Measurements from ENCODE around the gene DDX52.
"Not testable (repeated sequence)": the region's sequence is repeated elsewhere in the genome, so short reads cannot be mapped to it uniquely, and the experiment has no call there.

DDX52 gene, protein sequence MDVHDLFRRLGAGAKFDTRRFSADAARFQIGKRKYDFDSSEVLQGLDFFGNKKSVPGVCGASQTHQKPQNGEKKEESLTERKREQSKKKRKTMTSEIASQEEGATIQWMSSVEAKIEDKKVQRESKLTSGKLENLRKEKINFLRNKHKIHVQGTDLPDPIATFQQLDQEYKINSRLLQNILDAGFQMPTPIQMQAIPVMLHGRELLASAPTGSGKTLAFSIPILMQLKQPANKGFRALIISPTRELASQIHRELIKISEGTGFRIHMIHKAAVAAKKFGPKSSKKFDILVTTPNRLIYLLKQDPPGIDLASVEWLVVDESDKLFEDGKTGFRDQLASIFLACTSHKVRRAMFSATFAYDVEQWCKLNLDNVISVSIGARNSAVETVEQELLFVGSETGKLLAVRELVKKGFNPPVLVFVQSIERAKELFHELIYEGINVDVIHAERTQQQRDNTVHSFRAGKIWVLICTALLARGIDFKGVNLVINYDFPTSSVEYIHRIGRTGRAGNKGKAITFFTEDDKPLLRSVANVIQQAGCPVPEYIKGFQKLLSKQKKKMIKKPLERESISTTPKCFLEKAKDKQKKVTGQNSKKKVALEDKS

DNA sequence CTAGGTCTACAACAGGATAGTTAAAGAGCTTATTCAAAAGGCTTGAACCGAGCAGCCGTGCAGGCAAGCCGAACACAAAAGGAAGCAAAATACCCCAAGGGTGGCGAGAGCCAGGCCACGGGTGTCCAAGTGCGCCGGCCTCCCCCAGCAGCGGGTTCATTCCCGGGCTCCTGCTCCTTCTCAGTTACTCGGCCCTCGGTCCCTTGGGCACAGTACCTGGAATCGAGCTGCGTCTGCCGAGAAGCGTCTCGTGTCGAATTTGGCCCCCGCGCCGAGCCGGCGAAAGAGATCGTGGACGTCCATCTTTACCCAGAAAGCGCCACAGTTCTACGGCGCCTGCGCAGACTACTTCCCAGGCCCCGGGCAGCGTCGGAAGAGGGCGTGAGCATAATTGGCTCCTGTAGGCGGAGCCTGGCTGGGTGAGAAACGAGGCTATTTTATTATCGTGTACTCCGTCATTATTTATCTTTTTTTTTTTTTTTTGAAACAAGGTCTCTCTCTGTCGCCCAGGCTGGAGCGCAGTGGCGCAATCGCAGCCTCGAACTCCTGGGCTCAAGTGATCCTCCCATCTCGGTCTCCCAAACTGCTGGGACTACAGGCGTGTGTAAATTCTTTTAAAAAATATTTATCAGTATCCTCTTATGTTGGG, at the start of gene DDX52:
TSS of gene DDX52 (minus strand) at position 329 of the 649 bp plus-strand sequence. CDS start at position 303, 26 bp downstream.
- peak; percentile 79 for DNase-seq (ENCODE audit: low read depth)

DNA sequence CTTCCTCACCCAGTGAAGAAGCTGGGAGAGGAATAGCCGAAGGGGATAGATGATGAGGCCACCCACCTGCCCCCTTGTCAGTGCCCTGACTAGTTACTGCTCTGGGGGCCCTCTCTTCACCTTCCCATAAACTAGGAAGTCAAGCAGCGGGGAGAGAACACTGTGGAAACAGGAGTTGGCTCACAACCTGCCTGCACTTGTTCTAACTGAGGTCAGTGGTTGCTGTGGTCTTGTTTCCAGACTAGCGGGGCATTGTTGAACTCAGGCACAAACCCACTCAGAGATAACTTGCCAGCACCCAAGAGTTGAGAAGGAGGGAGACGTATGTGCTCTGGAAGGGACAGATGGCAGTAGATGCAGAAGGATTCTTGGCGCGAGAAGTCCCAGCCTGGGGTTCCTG, 48.6 kb upstream of the DDX52 start:
- DNase-seq (ENCODE audit: low read depth) = no peak

DNA sequence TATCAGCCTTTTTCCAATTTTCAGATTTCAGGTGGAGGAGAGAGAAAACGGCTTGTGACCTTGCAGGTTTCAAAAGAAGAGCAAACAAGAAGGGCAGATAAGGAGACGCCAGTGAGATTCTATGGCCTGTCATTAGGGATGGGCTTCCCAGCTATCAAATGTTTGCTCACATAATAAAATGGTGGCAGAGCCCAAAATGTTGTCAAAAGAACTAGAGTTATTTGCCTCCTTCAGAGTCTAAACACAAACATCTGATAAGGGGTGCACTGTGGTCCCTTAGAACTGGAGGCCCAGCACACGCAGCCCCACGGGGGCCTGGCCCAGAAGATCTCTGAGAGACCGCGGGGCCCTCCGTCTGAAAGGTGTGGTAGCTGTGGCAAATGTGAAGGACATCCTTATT, 46.1 kb upstream of the DDX52 start:
- no peak for DNase-seq (ENCODE audit: low read depth)

DNA sequence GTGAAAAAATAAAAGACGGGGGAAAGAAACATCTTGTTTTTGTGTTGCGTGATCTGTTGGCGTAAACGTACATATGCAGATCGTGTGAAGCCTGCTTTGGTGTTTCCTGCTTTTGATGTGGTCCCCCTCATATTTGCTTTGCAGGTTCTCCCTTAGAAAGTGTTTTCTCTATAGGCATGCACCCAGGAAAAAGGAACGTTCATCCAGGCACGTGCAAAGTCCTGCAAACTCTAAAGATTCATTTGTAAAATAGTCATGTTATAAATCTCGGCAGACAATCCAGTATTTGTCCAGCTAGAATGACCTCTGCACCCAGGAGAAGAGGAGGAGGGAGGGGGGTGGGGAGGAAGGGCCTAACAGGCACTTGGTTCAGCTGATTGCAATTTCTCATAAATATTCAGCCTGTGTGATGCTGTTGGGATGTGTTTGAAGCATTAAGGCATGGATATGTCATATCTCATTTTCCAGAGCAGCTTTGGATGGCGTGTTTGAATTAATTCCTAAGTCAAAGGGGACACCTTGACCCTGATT, 40.3 kb upstream of the DDX52 start:
- no peak for DNase-seq (ENCODE audit: low read depth)

DNA sequence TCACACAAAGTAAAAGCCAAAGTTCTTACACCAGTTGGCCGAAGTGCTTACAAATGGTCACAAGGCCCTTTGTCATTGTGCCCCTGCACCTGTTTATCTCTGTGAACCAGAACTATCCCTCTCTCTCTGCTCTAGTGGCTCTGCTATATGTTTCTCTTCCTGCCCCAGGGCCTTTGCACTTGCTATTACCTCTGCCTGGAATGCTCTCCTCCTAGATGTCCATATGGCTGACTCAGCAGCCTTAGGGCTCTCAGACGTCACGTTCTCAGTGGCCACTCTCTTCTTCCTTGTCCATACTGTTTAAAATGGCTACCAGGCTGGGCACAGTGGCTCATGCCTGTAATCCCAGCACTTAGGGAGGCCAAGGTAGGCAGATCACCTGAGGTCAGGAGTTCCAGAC, 38.8 kb upstream of the DDX52 start:
- DNase-seq (ENCODE audit: low read depth) = no peak

DNA sequence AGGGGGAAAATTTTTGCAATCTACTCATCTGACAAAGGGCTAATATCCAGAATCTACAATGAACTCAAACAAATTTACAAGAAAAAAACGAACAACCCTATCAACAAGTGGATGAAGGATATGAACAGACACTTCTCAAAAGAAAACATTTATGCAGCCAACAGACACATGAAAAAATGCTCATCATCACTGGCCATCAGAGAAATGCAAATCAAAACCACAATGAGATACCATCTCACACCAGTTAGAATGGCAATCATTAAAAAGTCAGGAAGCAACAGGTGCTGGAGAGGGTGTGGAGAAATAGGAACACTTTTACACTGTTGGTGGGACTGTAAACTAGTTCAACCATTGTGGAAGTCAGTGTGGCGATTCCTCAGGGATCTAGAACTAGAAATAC, 36.7 kb upstream of the DDX52 start:
- not testable (repeated sequence) for DNase-seq (ENCODE audit: low read depth)

DNA sequence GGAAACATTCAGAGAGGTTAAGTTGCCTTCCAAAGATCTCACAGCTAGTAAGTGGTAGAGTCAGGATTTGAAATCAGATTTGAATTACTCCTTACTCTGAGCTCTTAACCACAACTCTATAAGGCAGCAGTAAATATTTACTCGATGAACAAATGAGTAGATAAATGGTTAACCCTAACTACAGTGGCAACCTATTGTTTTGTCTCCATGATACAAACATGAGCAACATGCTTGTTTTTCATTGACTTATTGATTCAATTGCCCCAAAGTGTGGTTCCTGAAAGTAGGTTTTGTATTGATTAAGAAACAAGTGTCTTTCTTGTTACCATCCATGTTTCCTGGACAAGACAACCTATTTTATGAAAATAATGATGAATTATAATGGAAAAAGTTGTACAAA, 34.8 kb upstream of the DDX52 start:
- no peak for DNase-seq (ENCODE audit: low read depth)

DNA sequence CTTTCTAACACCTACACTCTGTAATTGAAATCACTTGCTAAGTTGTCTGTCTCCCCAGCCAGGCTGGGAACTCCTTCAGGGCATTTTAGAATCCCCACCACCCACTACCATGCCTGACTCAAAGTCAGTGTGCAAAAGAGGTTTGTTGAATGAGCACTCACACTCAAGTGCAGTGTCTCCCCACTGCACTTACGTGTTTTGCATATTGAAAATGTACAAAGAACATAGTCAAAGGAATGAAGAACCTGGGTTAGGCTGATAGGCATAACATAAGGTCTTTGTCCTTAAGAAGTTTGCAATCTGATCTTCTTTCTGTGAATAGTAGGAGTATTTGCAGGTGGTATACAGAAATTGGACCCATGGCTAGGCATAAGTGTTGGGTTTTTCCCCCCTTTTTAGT, 33.8 kb upstream of the DDX52 start:
- no peak for DNase-seq (ENCODE audit: low read depth)

DNA sequence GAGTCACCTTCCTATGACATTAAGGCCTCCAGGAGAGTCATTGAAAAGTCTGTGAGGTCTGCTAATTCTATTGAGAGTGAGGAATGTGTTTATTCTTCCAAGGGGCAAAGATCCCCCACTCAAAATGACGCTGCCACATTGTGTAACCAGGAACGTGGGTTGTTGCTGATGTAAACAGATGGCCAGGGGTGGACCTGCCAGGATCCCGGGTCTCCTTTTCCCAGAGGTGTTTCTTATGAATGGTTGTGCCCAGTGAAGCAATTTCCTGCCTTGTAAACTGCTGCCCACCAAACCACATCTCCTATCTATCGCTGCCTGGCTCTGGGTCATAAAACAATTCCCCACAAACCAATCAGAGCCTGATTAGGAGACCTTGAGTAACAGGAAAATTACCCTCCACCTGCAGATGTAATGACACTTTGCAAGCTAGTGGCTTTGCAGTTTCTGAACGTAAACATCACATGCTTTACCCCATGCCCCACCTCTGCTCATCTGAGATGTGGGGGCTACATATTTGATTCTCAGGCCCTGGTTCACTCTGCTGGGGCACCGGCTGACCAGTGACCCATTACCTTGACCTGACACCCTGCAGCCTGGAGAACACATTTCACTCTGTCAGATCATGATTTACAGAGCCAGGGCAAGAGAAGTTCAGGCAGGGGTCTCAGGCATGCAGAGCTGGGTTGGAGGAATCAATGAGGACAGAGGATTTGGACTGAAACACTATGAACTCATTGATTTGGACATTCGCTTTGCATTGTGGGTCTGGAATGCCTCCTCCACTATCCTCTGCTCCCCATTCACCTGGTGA, 33.1 kb upstream of the DDX52 start:
- peak; percentile 71 for DNase-seq (ENCODE audit: low read depth)

DNA sequence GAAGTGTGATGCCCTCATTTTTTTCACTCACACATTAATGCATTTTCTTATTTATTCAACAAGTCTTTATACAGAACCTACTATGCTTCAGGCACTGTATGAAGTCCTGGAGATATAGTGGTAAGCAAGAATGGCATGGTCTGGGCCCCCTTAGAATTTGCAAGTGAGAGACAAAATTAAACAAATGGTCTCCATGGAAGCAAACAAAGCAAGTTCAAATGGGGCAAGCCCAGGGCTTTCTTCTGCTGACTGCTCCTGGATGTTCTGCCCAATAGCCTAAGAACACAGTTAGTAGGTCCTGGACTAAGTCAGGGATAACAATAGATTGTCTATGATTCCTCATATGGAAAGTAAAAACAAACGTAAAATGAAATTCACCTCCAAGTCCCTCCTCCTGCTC, 31.3 kb upstream of the DDX52 start:
- DNase-seq (ENCODE audit: low read depth) = no peak

DNA sequence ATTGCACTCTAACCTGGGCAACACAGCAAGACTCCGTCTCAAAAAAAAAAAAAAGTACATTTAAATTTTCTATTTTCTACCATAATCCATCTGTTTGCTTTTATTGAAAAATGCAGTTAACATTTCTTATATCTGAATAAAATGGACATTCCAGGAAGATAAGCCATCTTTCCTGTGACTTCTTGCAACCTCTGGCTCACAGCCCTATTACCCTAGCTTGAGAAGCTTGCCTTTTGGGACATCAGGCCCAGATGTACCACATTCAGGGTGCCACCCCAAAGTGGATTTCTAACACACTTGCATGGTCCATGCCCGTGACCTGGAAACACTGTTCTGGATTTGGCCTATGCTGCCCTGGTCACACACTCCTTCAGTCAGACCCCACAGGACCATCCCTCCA, 30.1 kb upstream of the DDX52 start:
- DNase-seq (ENCODE audit: low read depth) = no peak

DNA sequence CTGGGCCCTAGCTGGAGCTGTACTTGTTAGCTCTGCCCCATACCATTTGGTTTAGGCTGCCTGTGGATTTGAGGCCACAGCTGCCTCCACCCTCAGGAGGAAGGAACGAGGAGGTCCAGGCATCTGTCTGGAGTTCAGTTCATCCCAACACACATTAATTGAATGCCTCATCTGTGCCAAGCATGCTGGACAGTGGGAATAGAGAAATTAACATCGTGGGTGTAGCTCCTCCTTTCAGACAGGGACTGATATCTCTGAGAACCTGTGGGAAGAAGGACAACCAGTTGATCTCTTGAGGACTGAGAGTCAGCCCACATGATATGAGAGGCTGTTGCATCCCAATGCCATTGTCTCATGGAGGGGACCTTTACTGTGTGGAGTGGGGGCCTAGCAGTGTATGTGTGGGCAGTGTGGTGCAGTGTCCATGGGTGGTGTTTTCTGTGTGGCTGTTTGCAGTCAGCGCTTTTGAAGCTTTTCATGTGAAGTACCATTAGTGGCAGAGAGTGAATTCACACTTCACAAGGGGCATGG, 29.4 kb upstream of the DDX52 start:
- no peak for DNase-seq (ENCODE audit: low read depth)

DNA sequence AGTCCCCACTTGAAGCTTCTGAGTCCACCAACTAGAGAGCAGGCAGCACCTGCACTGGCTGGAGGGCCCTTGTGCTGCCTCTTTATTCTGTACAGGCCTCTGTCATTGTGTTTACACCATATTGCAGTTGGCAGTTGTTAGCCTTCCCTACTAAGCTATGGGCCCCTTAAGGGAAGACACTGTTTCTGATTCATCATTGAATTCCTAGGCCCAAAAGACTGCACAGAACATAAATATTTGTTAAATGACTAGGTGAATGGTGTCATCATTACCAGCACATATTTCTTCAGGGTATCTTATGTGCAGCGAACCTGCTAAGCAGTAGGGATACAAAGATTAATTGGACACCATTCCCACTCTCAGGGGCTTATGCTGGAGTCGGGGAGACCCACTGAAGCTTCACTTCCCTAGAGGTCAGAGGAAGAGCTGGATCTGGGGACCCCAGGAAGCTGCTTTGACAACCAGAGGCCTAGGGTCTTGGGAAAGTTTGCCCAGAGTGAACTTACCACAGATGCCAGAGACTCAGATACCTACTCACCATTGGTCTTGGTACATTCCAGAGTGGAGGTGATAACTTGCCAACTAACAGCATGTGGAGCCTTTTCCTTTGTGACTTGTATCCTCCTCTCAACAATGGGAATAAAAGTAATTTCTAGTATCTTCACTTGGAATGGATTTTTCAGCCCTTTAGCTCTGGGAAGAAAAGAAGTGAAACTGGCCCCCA, 28.7 kb upstream of the DDX52 start:
- peak; percentile 95 for DNase-seq (ENCODE audit: low read depth)

DNA sequence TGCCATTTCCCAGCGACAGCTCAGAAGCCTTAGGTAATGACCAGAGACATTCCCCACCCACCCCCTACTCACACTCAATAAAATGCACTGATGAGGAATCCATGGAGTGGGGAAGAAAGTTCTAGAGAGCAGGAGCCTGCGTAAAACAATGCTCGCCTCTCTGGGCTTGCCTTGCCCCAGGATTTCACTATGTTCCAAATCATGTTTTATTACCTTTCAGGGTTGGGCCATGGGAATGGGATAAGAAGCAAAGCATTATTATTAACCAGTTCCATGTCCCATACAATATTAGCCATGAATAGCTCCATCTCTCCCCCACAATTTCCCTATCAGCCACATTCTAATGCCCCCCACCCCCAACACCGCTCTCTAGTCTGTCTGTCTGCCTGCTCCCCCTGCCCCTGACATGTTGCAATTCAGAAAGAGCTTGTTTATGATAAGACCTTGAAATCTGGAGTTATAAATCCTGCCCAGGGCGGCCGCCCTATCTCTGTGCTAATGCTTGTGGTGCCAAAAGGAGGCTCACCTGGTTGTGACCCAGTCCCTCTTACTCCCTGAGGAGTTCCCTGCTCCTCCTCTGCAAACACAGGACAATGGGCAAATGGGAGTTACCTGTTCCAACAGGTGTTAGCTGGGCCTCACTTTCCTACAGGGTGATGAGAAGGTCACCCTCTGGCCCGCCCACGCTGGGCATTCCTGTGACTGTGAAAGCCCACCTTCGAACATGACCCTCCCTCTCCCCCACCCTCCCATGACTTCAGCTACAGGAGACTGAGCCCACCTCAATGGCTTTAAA, 28.0 kb upstream of the DDX52 start:
- peak; percentile 57 for DNase-seq (ENCODE audit: low read depth)

DNA sequence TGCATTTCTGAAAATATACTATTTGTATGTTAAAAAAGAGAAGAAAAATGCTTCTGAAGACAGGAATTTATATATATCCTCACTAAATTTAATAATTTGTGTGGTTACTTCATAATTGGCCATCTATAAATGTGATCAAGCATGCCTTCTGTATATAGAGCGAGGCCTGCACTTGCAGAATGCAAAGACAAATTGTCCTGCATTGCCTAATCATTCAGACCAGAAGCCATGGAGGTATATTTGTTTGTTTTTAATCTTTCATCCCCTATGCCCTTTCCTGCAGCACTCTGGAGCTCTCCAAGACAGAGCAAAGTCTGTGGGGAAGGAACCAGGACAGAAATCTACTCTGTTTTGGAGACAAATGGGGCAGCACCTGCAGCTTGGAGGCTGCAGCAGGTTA, 23.8 kb upstream of the DDX52 start:
- DNase-seq (ENCODE audit: low read depth) = no peak

DNA sequence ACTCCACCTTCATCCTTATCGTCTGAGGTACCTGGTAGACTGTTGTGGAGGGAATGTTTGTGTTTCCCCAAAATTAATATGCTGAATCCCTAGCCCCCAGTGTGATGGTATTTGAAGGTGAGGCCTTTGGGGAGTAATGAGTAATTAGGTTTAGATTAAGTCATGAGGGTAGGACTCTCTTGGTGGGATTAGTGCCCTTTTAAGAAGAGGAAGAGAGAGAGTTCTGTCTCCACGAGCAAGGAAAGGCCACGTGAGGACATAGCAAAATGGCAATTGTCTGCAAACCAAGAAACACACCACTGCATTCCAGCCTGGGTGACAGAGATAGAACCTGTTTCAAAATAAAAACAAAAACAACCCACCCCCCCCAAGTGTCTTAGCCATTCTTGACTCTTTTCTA, 21.0 kb upstream of the DDX52 start:
- no peak for DNase-seq (ENCODE audit: low read depth)

DNA sequence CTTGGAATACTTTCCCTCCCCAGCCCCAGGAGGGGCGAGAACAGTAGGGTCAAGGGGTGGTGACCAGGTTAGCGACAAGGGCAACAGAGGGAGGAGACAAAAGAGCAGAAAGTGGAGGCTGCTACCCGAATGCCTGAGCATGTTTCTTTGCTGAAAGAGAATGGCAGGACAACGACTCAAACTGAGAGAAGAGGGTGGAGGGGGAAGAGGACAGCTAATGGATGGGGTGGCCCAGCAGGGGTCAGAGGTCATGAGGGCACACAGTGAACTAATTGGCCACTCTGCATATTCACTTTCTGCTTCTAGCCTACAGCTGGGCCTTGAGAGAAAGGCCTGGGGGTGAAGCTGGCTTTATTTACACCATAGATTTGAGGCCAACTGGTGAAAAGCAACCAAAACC, 19.1 kb upstream of the DDX52 start:
- DNase-seq (ENCODE audit: low read depth) = no peak

DNA sequence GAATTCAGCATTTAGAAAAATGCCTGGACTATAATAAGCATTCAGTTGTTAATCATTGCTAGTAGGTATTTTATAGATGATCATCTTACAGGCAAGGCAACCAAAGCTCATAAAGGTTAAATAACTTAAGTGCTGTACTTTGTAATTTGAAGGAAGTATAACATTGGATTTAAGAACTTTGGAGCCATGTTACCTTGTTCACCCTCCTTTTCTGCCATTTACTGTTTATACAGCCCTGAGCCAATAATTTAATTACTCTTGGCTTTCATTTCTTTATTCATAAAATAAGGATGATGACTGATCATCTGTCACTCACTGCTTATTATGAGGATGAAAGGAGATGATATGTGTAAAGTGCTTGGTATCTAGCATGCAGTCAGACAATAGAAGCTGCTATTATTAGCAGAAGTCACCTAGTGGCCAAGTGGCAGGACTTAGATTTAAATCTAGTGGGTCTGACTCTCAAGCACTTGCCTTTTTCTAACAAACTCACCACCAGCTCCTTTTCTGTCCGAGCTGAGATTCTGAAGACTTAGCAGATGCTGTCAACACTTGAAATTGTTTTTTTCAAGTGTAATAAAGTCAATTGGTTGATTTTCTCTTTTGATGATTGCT, 18.3 kb upstream of the DDX52 start:
- no peak for DNase-seq (ENCODE audit: low read depth)

DNA sequence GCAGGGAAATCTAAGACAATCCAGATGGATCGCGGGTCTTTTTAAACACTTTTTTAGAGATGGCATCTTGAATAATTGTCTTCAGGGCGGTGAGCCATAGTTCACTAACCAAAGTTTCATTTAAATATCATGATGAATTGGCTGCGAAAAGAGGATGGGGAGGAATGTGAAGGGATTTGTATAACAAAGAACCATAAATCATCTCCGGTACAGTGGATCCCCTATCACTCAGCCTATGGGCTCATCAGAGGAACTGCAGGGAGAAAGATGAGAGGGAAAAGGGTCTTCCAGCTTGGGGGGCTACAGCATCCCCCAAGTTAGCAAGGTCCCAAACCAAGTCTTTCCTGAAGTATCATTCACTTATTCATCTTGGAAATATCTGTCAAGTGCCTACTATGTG, 16.7 kb upstream of the DDX52 start:
- no peak for DNase-seq (ENCODE audit: low read depth)

DNA sequence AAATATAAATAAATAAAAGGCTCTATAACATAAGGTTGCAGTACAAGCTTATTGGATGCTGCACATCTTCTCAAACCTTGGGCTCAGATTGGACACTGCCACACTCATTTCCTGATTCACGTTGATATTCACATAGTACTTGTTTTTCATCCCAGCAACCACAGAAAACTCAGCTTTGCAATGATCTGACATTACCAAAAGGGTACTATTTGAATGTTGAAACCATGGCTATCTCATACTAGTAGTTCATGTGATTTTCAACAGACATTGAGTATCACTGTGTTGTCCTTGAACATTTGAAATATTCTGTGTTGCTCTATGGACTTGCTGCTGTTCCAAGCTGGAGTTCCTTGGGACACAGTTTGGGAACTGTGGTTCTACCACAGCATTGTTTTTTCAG, 14.0 kb upstream of the DDX52 start:
- DNase-seq (ENCODE audit: low read depth) = no peak

All from amniotic epithelial cell (primary cell).